HG03342 (cell line): ENCODE results near the gene DNAAF8.
"Not testable (repeated sequence)": the region's sequence is repeated elsewhere in the genome, so short reads cannot be mapped to it uniquely, and the experiment has no call there.

Experiments used
- ATAC-seq: cut with Tn5 transposase; IDR thresholded peaks from one replicate; pipeline ENCODE4 v1.9.1; 2021; ENCODE audit warnings: mild to moderate bottlenecking, moderate library complexity; ENCODE audit not compliant: unreplicated experiment

Gene DNAAF8

DNA sequence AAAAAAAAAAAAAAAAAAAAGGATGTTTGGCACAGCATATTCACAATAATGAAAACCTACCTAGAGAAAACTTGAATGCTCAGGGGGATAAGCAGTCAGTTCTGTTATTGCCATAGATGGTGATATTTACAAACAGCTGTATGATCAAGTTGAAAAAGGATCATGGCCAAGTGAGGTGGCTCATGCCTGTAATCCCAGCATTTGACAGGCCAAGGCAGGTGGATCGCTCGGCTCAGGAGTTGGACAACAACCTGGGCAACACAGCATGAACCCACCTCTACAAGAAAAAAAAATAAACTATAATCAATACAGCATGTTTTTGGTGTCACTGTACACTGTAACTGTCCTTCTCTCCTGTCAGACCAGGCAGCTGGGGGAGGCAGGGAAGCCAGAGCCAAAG is 19.3 kb upstream of the DNAAF8 start:
- ATAC-seq, result no peak

DNA sequence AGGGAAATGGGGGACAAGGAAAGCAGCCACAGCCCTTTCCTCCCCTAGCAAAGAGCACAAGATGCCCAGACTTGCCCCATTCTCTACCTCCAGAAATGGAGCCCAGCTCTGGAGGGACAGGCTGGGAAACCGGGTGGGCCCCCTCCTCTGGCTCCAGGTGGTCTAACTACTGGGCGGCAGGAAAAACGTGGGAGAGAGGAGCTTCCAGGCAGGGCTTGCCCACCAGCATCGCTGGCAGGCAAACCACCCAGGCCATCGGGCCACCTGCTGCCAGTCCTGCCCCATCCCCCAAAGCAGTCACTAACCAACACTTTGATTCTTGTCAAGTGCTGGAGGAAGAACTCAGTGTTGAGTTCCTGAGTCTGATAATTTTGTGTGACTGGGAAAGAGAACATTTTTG is 15.9 kb upstream of the DNAAF8 start:
- no peak for ATAC-seq

DNA sequence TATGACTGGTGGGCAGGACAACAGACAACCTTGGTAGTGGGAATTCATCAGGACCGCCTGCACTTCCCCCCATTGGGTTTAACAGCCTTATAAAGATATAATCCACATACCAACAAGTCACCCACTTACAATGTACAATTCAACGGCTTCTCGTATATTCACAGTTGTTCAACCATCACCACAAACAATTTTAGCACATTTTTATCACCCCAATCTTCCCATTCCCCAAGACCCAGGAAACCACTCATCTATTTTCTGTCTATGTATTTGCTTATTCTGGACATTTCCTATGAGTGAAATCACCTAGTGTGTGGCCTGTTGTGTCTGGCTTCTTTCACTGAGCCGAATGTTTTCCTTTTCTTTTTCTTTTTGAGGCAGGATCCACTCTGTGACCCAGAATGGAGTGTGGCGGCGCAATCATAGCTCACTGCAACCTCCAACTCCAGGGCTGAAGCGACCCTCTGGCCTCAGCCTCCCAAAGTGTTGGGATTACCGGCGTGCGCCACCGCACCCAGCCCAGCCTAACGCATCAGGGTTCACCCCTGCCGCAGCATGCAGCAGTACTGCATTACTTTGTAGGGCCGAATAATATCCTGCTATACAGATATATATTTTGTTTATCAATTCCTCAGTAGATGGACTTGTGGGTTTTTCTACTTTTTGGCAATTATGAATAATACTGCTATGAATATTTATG is 11.1 kb upstream of the DNAAF8 start:
- ATAC-seq, result no peak

DNA sequence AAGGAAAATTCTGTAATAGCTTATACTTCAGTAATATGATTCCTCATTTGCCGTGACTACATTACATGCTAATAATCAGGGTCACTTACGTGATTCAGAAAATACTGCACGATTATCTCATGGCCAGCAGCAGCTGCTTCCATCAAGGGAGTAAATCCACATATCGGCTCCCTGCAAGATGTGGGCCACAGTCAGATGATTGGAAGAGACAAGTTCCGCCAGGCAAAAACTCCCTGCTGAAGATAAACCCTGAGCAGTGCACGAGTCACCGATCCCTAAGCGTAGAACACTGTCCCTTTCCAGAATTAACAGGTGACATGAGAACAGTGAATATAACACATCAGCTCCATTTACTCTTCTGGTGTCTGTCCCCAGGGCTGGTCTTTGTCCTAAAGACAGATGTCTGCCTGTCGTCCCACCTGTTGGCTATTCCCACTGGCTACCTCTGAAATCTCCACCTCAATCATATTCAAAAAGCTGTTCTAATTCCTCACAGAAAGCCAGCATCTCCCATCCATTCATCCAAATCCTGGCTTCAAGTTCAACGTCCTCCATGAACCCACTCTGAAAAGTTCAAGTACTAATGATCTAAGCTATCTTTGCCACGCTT is 9.6 kb upstream of the DNAAF8 start:
- no peak for ATAC-seq

DNA sequence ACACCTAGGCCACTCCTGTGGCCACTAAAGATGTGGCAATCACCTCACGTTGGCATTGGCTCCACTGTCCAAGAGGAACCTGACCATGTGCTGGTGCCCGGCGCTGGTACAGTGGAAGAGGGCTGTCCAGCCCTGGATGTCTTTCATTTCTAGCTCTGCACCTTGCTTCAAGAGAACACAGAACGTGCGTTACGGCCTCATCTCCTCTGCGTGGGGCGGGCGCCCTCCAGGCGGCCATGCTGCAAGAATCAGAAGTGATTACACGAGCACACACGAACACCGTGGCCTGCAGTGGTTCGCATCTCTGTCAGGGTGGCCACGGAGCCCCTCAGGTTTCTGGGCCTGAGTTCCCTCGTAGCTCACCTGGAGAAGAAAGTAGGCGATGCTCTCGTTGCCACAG is 7.7 kb upstream of the DNAAF8 start:
- ATAC-seq, result no peak

DNA sequence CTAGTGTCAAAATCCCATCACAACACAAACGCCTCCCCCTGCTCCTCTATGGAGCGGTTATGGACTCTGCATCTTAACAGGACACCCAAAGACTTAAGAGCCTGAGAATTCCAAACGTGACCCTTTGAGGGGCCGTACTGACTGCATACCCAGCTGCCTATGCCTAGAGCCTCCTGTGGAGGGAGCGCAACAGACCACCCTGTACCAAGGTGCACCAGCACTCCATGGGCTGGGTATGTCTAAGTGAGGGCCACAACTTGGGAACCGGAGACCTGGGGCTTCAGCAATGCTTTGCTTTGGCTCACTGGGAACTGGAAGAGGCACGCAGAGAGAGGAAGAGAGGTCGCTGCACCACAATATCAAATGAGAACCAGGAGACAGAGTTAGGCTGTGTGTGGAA is 5.7 kb upstream of the DNAAF8 start:
- no peak for ATAC-seq

DNA sequence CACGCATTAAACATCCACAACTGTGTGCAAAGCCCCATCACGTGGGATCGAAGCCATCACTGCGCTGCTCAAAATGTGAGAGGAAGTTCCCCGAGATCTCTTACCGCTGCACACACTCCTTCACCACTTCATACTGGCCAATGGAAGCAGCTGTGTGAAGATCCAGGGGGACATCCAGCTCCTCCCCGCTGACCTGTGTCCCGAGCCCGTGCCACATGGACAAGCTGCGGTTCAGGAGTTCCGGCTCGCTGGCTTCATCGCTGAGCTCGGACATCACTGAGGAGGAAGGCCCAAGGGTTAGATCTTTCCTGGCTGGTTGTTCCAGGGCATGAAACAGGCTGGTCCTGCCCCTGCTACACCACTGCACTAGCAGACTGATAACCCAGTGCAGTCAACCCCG is 4.5 kb upstream of the DNAAF8 start:
- no peak for ATAC-seq

DNA sequence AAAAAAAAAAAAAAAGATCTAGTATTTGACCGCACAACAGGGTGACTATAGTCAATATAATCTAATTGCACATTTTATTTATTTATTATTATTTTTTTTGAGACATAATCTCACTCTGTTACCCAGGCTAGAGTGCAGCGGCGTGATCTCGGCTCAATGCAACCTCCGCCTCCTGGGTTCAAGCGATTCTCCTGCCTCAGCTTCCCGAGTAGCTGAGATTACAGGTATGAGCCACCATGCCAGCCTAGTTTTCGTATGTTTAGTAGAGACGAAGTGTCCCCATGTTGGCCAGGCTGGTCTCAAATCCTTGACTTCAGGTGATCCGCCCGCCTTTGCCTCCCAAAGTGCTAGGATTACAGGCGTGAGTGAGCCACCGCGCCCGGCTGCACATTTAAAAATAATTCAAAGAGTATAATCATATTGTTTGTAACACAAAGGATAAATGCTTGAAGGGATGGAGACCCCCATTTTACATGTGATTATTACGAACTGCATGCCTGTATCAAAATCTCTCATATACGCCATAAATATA is 1.1 kb upstream of the DNAAF8 start:
- ATAC-seq, result no peak

DNA sequence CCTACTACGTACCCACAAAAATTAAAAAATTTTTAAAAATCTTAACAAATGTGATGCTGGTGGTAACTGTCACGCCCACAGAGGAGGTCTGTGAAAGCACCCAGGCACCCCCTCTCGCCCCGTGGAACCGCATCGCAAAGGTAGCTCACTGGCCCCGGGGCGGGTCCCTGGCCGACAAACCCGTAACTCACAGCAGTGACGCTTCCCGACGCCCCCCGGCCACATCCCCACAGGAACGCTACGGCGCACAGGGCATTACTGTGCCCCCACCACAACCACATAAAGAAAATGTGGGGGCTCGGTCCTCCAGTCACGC is 632 bp upstream of the DNAAF8 start:
- ATAC-seq, result peak; percentile 3

DNA sequence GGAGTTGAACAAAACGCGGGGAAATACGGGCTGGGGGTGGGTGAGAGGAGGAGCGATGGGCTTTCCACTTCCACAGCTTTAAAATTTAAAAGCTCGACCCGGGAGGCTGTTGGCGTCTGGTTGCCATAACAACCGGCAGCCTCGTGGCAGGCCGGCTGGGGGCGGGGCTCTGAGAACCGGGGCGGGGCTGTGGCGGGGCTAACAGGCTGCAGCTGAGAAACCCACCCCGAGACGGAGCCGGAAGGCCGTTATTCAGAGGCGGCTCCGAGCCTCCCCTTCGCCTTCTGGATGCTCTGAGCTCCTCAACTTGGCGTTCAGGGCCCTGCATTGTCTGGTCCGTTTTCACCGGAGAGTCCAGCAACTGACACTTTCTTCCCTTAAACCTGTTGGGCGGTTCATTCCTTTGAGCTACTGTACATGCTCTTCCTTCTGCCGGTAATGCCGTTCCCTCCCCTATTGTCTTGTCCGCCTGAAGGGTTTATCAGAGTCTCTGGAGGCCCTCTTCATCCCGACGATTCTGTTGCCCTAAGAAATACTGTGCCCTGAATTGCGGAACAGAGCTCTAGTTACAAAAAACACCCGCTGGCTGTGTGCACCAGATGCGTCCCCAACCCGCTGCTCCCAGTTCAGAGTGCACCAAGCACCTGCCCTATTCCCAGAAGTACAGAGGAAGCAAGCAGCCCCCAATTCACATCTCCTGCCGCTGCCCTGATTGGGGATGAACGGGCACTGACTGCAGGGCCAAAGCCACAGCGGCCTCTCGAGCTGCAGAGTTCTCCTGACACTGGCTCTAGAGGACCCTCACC is 596 bp downstream of the DNAAF8 start:
- peak; percentile 61 for ATAC-seq

DNA sequence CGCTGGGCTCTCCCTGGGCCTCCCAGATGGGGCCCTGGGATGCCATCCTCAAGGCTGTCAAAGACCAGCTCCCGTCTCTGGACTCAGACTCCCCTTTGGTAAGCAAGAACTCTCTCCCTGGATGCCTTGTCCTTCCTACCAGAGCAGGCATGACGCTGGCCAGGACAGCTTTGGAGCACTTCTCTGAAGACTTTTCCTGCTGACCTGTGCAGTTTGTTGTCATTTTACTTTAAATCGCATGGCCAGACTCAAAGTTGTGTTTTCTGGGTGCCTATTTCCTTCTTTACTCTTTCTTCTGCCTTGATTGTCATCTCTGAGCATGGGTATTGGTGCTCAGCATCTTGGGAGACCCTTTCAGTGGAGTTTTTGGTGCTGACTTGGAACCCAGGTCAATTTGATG is 2.2 kb downstream of the DNAAF8 start:
- no peak for ATAC-seq

DNA sequence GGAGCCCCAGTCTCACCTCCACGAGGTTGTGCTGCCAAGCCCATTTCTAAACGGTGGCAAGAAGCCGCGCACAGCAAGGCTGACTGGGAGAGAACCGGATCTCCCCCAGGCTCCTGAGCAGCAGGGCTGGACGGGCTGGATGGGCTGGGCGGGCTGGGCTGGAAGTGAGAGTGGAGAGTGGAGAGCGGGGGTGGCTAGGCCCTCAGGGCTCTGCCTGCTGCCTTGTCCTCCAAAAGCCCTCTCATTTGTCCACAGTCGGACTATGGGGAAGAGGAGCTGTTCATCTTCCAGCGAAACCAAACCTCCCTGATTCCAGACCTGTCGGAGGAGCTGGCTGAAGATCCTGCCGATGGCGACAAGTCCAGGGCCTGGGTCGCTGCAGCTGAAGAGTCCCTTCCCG is 3.2 kb downstream of the DNAAF8 start:
- ATAC-seq, result no peak

DNA sequence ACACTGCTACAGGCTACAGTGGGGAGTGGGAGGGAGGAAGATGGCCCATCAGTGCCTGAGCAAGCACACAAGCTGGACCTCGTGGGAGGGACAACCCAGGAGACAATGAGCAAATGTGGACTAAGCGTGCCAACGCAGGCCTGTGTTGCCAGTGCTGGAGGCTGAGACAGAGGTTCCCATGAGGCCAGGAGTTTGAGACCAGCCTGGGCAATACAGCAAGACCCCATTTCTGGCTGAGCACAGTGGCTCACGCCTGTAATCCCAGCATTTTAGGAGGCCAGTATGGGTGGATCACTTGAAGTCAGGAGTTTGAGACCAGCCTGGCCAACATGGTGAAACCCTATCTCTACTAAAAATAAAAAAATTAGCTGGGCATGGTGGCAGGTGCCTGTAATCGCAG is 4.0 kb downstream of the DNAAF8 start:
- not testable (repeated sequence) for ATAC-seq

DNA sequence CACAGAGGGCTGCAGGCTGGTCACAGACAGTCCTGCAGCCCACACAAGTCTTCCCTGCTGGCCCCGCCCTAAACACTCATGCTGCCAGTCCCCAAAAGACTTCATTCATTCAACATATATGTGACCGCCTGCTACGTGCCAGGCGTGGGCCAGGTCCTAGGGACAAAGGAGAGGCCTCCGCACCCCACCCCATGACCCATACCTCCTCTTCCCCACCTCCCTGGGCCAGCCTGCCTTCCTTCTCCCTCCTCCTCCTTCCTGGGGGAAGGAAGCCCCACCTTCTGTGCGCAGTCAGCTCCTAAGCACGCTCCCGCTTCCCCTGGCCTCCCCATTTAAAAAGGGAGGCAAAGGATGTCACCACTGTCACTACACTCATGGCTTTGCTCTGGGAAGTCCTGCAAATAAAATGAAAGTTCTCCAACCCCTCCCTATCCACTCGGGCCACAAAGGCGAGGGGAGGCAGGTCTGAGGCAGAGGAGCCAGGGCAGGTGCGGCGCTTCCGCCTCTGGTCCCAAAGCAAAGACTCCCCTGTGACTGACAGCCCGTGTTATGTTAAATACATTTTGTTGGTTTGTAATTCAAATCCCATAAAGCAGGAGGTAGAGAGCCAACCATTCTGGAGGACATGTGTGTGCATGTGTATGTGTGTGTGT is 9.0 kb downstream of the DNAAF8 start:
- no peak for ATAC-seq

DNA sequence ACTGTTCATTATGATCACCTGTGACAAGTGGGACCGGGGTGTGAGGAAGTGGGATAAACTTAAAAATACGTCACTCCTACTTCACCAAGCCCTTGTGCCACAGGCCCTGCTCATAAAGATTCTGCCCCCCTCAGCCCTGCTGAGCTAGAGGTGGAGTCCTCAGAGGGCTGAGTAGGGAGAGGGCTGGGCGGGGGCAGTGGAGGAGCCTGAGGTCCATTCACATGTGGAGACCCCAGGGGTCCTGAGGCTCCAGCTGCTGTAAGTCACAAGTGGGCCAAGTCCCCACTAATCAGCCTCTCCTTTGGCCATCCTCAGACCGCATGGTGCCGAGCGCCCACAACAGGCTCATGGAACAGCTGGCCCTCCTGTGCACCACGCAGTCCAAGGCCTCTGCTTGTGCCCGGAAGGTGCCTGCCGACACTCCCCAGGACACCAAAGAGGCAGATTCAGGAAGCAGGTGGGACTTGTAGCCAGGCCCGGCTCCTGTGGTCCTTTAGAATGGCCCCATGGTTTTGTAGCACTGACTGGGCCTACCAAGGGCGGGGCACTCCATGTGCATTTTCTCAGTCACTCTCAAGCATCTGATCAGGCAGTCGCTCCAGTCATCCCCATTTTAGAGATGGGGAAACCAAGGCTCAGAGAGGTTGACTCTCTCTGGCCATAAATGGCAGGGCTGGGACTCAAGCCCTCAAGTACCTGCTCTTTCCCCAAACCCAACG is 10.4 kb downstream of the DNAAF8 start:
- ATAC-seq, result no peak

DNA sequence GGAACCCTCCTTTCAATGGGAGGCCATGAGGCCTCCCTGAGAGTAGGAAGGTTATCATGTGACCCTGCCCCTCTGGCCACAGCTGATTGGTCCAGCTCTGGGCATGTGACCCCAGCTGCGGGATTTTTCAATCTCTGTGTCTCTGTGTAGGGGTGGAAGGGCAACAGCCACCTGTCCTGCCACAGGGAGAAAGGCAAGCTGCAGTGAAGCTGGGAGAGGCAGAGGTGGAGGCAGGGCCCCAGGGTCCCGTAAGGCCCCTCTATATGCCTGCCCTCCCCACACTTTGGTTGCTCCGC is 10.9 kb downstream of the DNAAF8 start:
- no peak for ATAC-seq

DNA sequence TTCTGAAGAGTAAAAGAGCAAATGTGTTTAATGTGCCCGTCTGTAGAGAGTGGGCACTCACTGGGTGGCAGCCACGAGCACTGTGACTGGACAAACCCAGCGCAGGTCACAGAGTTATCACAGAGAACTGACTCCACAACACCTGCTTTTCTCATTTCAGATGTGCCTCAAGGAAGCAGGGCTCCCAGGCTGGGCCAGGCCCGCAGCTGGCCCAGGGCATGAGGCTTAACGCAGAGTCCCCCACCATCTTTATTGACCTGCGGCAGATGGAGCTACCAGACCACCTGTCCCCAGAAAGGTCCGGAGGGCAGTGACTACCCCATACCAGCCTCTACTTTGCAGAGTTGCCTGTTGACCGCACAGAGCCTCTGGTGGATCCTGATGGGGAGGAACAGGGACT is 11.9 kb downstream of the DNAAF8 start:
- no peak for ATAC-seq

DNA sequence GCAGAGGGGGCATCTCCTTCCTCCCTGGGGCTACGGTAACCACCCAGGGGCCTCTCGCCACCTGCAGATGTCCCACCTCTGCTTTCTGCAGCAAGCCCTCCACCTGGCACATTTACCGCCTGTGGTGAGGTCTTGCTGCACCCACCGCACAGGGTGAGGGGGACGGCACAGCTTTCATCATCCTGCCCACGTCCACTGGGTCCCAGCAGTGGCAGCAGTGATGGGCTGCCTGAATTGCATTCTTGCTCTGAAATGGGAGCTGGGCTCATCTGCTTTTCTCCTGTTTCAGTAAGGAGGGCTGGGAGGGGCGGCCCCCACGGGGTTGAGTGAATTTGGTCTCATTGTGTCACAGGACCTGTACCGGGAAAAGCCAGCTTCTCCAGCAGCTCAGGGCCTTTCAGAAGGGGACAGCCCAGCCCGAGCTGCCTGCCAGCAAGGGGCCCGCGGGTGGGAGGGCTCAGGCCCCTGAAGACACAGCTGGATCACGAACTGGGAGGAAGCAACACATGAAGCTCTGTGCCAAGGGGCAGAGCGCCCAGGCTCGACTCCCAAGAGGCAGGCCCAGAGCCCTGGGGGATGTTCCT is 12.7 kb downstream of the DNAAF8 start:
- no peak for ATAC-seq

DNA sequence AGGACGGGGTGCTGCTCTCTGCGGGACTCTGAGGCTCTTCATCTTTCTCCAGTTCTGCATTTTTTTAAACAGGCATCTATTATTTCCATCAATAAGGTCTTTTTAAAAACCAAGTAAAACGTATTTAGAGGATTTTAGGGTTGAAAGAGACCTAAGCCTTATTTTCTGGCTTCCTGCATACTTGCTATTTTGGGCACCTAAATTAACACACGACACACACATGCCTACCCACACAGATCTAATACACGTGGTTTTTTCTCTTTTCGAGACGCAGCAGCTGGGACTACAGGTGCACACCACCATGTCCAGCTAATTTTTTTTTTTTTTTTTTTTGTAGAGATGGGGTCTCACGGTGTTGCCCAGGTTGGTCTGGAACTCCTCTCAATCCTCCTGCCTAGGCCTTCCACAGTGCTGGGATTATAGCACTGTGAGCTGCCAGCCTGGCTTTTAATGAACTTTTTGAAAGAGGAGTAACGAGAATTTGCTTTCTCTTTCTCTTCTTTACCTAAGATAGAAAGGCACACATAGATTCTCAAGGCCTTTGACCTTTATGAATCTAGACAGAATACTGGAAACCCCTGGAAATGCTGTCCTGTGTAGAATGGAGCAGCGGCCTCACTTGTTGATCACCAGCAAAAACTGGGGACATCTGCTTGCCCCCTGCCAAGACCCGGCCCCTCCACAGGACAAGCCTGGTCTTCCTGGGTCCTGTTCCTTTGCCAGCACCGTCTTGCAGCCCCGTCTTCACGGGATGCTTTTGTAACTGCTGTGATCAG is 13.8 kb downstream of the DNAAF8 start:
- no peak for ATAC-seq
